Measurements from ENCODE around the gene FMO3. TPM values are rescaled to one million over a fixed set of nuclear protein-coding genes. Genes with fewer than 3 reads are reported as not detected.

Gene FMO3
- 1 to 10 TPM in 1 of 2 donors, under 1 TPM in 1; 0.90 to 2.2 TPM for total RNA-seq
- long read RNA-seq, donor 1 = 0 reads
- long read RNA-seq, donor 2, partial matches to known transcripts = 2 of 5 reads
- long read RNA-seq, donor 2, other reads (novel, unspliced or antisense) = 3 of 5 reads

DNA sequence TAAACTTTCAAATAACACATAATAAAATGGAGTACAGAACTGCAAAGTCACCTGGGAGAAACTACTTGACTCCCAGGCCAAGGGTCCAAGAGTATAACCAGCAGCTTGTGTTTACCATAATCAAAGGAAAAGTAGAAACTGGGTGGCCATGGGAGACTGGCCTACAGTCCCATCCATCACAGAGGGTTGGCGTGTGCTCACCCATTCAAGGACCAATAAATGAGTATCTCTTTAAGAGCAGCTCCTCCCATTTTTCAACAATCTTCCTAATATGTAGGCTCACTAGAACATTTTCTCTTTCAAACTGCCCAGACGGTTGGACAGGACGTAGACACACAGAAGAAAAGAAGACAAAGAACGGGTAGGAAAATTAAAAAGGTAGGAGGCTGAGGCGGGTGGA lies at the start of gene FMO3:
FMO3 (plus strand) TSS at position 302 of the 400 bp plus-strand sequence. CDS start 1,754 bp downstream, outside the sequence.
- intact Hi-C loops (cut with DNase I) = no loop called here
- DNase-seq (ENCODE audit: low spot score) = no peak

- no peak for DNase-seq (ENCODE audit: low spot score)
- intact Hi-C loops (cut with DNase I) = no loop called here
Measured at GRCh38 chr1:171048014-171048413, 42.7 kb upstream of the FMO3 start.

DNA sequence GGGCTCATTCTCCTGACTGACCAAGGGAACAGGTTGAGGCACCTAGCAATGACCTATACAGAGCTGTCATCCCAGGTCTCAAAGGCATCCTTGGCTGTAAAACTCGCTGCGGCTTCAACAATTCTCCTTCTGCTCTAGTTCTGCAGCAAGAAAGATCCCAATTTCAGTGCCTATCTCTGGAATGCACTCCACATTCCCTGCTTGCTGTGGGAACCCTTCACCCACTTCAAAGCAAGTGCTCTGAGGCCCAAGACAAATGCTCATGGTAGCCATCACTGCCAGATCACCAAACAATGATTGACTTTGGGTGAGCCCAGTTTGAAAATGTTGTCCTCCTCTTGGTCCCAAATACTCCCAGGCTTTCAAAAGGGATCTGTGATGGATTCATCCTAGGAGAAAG lies 37.7 kb upstream of the FMO3 start:
- no peak for DNase-seq (ENCODE audit: low spot score)
- intact Hi-C loops (cut with DNase I) = no loop called here

- intact Hi-C loops (cut with DNase I) = no loop called here
- no peak for DNase-seq (ENCODE audit: low spot score)
Measured at GRCh38 chr1:171055966-171056643, 34.6 kb upstream of the FMO3 start.

- intact Hi-C loops (cut with DNase I) = no loop called here
- no peak for DNase-seq (ENCODE audit: low spot score)
Measured at GRCh38 chr1:171061425-171062143, 29.1 kb upstream of the FMO3 start.

- DNase-seq (ENCODE audit: low spot score) = no peak
- intact Hi-C loops (cut with DNase I) = no loop called here
Measured at GRCh38 chr1:171062902-171063301, 27.8 kb upstream of the FMO3 start.

GRCh38 chr1:171075041-171075440 lies 15.7 kb upstream of the FMO3 start:
- intact Hi-C loops (cut with DNase I) = no loop called here
- no peak for DNase-seq (ENCODE audit: low spot score)

- no peak for DNase-seq (ENCODE audit: low spot score)
- intact Hi-C loops (cut with DNase I) = loop anchor here in 1 of 2 donors (10.0 kb wide), 1 partner anchor 143 kb away; no protein-coding TSS in a partner anchor
Measured at GRCh38 chr1:171081314-171081753, 9.4 kb upstream of the FMO3 start.

DNA sequence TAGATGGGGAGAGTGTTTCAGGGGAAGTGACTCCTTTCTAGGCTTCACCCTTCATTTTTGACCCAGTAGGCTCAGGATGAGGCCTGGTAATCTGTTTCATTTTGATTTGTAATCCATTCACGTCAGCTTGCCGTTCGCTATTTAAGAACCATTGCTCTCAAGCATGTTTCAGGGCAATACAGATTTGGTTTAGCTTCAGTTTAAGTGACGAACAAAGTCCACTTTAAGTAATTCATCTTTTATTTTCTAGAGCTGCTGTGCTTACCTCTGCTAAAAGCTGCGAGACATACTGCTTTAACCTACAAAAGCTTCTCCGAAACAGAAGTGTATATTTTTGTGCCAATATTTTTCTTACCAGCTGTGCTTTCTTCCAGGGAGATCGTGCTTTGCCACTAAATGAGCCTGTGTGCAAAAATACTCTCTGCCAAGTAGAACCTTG lies 8.9 kb upstream of the FMO3 start:
- intact Hi-C loops (cut with DNase I) = loop anchor here in 1 of 2 donors (10.0 kb wide), 1 partner anchor 143 kb away; no protein-coding TSS in a partner anchor
- DNase-seq (ENCODE audit: low spot score) = no peak

GRCh38 chr1:171082606-171083005 lies 8.1 kb upstream of the FMO3 start:
- intact Hi-C loops (cut with DNase I) = loop anchor here in 1 of 2 donors (10.0 kb wide), 1 partner anchor 142 kb away; no protein-coding TSS in a partner anchor
- DNase-seq (ENCODE audit: low spot score) = no peak

- intact Hi-C loops (cut with DNase I) = loop anchor here in 1 of 2 donors (10.0 kb wide), 1 partner anchor 142 kb away; no protein-coding TSS in a partner anchor
- DNase-seq (ENCODE audit: low spot score) = no peak
Measured at GRCh38 chr1:171083222-171083621, 7.5 kb upstream of the FMO3 start.

- intact Hi-C loops (cut with DNase I) = loop anchor here in 1 of 2 donors (10.0 kb wide), 1 partner anchor 141 kb away; no protein-coding TSS in a partner anchor
- no peak for DNase-seq (ENCODE audit: low spot score)
Measured at GRCh38 chr1:171084091-171084490, 6.6 kb upstream of the FMO3 start.

DNA sequence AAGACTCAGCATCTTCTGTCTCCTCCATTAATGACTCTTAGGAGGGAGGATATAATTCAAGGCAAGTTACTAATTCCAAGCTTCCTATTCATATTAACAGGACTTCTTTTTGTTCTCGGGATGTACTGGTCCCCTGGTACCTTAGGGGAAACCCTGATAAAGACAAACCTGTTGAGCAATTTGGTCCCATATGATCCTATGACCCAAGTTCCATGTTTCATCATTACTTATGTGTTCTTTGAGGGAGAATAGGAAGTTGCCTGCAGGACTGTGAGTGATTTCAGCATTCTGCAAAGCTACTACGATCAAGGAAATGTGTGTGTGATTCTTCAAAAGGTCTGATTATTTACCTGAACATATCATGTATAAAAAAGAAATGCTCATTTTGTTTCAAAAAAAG lies 5.8 kb upstream of the FMO3 start:
- intact Hi-C loops (cut with DNase I) = loop anchor here (5.0 to 10.0 kb wide), 2 partner anchors 140 to 142 kb away; no protein-coding TSS in a partner anchor
- DNase-seq (ENCODE audit: low spot score) = no peak

- no peak for DNase-seq (ENCODE audit: low spot score)
- intact Hi-C loops (cut with DNase I) = loop anchor here (5.0 to 10.0 kb wide), 2 partner anchors 137 to 139 kb away; no protein-coding TSS in a partner anchor
Measured at GRCh38 chr1:171087896-171088295, 2.8 kb upstream of the FMO3 start.

DNA sequence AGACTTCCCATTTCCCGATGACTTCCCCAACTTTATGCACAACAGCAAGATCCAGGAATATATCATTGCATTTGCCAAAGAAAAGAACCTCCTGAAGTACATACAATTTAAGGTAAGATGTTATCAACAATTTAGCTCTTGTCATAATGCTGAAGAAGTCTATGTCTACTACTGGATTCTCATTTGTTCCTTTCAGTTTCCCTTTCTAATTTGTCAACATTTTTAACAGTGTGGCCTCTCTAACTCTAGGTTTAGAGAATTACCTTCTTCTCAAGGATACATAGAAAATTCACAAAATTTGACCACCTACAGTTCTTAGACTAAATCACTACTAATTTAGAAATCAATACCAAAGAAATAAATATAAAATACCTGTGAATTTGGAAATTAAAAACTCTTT lies 13.2 kb downstream of the FMO3 start:
- intact Hi-C loops (cut with DNase I) = no loop called here
- no peak for DNase-seq (ENCODE audit: low spot score)

DNA sequence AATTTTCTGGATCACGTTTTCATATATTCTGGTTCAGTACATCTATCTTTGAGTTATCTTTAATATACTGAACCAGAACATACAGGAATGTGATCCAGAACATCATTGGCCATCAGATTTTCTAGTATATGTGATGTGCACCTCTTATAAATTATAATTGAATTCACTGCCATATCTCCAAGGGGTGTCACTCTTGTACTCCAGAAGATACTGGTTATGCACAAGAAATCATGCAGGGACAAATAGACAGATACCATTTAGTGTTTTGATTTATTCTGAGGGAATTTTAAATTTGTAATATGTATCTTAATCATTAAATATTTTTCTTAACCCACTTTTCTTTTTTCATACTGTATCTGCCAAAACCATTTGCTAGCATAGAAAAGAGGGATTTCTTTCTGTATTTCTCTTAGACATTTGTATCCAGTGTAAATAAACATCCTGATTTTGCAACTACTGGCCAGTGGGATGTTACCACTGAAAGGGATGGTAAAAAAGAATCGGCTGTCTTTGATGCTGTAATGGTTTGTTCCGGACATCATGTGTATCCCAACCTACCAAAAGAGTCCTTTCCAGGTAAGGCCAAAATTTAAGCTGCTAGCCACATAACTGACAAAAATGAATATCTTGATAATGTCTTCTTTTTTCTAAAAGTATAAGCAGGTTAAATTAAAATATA lies 16.7 kb downstream of the FMO3 start:
- DNase-seq (ENCODE audit: low spot score) = no peak
- intact Hi-C loops (cut with DNase I) = no loop called here

DNA sequence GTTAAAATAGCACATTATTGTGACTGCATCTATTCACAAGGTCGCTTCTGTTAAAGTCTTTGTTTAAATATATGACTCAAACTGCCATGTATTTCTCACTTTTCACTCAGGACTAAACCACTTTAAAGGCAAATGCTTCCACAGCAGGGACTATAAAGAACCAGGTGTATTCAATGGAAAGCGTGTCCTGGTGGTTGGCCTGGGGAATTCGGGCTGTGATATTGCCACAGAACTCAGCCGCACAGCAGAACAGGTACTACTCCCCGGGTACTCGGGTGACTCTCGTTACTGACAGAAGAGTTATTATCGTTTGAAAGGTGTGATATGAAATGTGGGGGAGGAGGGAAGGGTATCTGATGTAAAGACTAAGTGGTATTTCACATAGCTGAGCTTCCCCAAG lies 17.3 kb downstream of the FMO3 start:
- no peak for DNase-seq (ENCODE audit: low spot score)
- intact Hi-C loops (cut with DNase I) = no loop called here

- no peak for DNase-seq (ENCODE audit: low spot score)
- intact Hi-C loops (cut with DNase I) = no loop called here
Measured at GRCh38 chr1:171109966-171110365, 19.3 kb downstream of the FMO3 start.

DNA sequence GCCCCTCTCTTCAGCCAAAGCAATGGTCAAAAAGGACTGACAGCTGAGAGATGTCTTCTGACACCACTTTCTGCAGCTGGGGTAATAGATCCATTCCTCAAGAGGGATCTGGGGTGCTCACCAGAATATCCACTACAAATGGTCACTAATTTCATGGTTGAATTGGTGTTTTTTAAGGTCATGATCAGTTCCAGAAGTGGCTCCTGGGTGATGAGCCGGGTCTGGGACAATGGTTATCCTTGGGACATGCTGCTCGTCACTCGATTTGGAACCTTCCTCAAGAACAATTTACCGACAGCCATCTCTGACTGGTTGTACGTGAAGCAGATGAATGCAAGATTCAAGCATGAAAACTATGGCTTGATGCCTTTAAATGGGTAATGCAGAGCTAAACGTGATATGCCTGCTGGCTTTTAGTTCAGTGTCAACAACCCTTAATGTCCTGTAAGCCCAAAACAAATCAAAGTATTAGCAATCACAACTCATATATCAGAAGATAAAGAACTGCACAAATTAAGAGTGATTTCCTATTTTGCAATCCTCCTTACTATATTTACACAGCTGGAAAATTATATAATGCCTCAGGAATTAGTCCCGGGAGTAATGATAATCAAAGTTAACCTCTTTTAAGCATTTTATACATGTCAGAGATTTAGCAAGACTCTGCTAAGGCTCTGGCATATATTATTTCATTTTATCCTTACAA lies 20.1 kb downstream of the FMO3 start:
- intact Hi-C loops (cut with DNase I) = no loop called here
- no peak for DNase-seq (ENCODE audit: low spot score)
